GM23338 (cell line): Measurements from ENCODE around the gene MAD1L1. TPM values are rescaled to one million over a fixed set of nuclear protein-coding genes. Genes with fewer than 3 reads are reported as not detected.

ENCODE experiments used
- ATAC-seq: fragments of 200-7000 bp; cut with Tn5 transposase; 3 replicates; pipeline ENCODE4 v1.9.1; 2020
- DNase-seq: peaks from one replicate; pipeline ENCODE4 v3.0.0-alpha.2; 2015; ENCODE audit warnings: low spot score
- H2AFZ ChIP-seq: fragments of 200-600 bp; sonication (generic); 2 replicates; pipeline ENCODE4 v1.8.0; 2016; ENCODE audit warnings: antibody characterized with exemption, mild to moderate bottlenecking, moderate library complexity
- H3F3A ChIP-seq: fragments of 200-600 bp; sonication (generic); replicated peaks from 2 replicates; pipeline ENCODE4 v1.8.0; 2017; ENCODE audit warnings: antibody characterized with exemption, mixed run types, low read depth
- H3K27ac ChIP-seq: fragments of 200-600 bp; sonication (generic); 2 replicates; pipeline ENCODE4 v1.6.1; 2016; ENCODE audit warnings: low read depth
- H3K27me3 ChIP-seq: fragments of 200-600 bp; sonication (generic); 2 replicates; pipeline ENCODE4 v1.8.0; 2016; ENCODE audit warnings: mild to moderate bottlenecking, mixed run types, moderate library complexity; ENCODE audit not compliant: insufficient read depth
- H3K36me3 ChIP-seq: fragments of 200-600 bp; sonication (generic); 2 replicates; pipeline ENCODE4 v1.8.0; 2016; ENCODE audit warnings: mild to moderate bottlenecking; ENCODE audit not compliant: insufficient read depth
- H3K4me1 ChIP-seq: fragments of 200-600 bp; sonication (generic); 2 replicates; pipeline ENCODE4 v1.8.0; 2016; ENCODE audit warnings: mild to moderate bottlenecking, moderate library complexity; ENCODE audit not compliant: insufficient read depth
- H3K4me2 ChIP-seq: fragments of 200-600 bp; sonication (generic); 2 replicates; pipeline ENCODE4 v1.7.1; 2017; ENCODE audit warnings: mixed run types
- H3K4me3 ChIP-seq: fragments of 200-600 bp; sonication (generic); 2 replicates; pipeline ENCODE4 v1.6.1; 2016; ENCODE audit warnings: mixed run types
- H3K79me2 ChIP-seq: fragments of 200-600 bp; sonication (generic); replicated peaks from 2 replicates; pipeline ENCODE4 v1.8.0; 2017; ENCODE audit warnings: mild to moderate bottlenecking; ENCODE audit not compliant: insufficient read depth
- H3K9me2 ChIP-seq: fragments of 200-600 bp; sonication (generic); 2 replicates; pipeline ENCODE4 v1.8.0; 2017; ENCODE audit not compliant: insufficient read depth
- H4K20me1 ChIP-seq: fragments of 200-600 bp; sonication (generic); replicated peaks from 2 replicates; pipeline ENCODE4 v1.8.0; 2017; ENCODE audit warnings: mild to moderate bottlenecking; ENCODE audit not compliant: insufficient read depth
- H3K27ac Mint-ChIP-seq: 2 replicates; pipeline ENCODE4 v1.8.0; 2020; ENCODE audit warnings: inconsistent platforms, mild to moderate bottlenecking, moderate library complexity, mixed read lengths
- H3K27me3 Mint-ChIP-seq: 3 replicates; pipeline ENCODE4 v1.8.0; 2022; ENCODE audit warnings: low read depth, mild to moderate bottlenecking, moderate library complexity, mixed read lengths, inconsistent platforms; ENCODE audit not compliant: insufficient read depth, poor library complexity
- H3K36me3 Mint-ChIP-seq: 3 replicates; pipeline ENCODE4 v1.8.0; 2021; ENCODE audit warnings: low read depth, mild to moderate bottlenecking, inconsistent platforms, moderate library complexity, mixed read lengths
- H3K4me1 Mint-ChIP-seq: 3 replicates; pipeline ENCODE4 v1.8.0; 2020; ENCODE audit warnings: mild to moderate bottlenecking, inconsistent platforms, mixed read lengths
- H3K4me3 Mint-ChIP-seq: 3 replicates; pipeline ENCODE4 v1.8.0; 2021; ENCODE audit warnings: moderate library complexity, mild to moderate bottlenecking, inconsistent platforms, mixed read lengths
- H3K9me3 Mint-ChIP-seq: 3 replicates; pipeline ENCODE4 v1.8.0; 2020; ENCODE audit warnings: moderate library complexity, mild to moderate bottlenecking, inconsistent platforms, mixed read lengths
- CTCF ChIP-seq, 2 experiments: fragments of 200-600 bp in 1 of 2; sonication (generic) in 1 of 2; conservative IDR thresholded peaks; 2 replicates each; pipeline versions ENCODE4 v1.5.1 to v1.6.1; 2016 to 2017; ENCODE audit warnings: antibody characterized with exemption in 2 of 2, low read depth in 2 of 2, mild to moderate bottlenecking in 2 of 2, moderate library complexity in 1 of 2
- EZH2 ChIP-seq: fragments of 200-600 bp; sonication (generic); IDR thresholded peaks from one replicate; pipeline ENCODE4 v1.8.0; 2017; ENCODE audit warnings: antibody characterized with exemption, mild to moderate bottlenecking, low read depth; ENCODE audit not compliant: unreplicated experiment
- EZH2phosphoT487 ChIP-seq: fragments of 200-600 bp; sonication (generic); IDR thresholded peaks from one replicate; pipeline ENCODE4 v1.8.1; 2018; ENCODE audit warnings: antibody characterized with exemption; ENCODE audit not compliant: unreplicated experiment
- REST ChIP-seq: IDR thresholded peaks from one replicate; pipeline ENCODE4 v1.6.1; 2018; ENCODE audit warnings: antibody characterized with exemption; ENCODE audit not compliant: unreplicated experiment
- STAT1 ChIP-seq: IDR thresholded peaks from one replicate; pipeline ENCODE4 v1.6.1; 2016; ENCODE audit warnings: antibody characterized with exemption; ENCODE audit not compliant: unreplicated experiment
- polyA plus RNA-seq: library from polyadenylated mRNA; unstranded; fragments of >200 nt; fragmentation: Nextera tagmentation; extraction: Ambion mirVana; gene quantifications from 2 replicates; pipeline ENCODE4 v1.2.1, GENCODE V29; 2016
- total RNA-seq: library from RNA; depleted of rRNA; stranded (reverse); fragments of >200 nt; shearing (Covaris generic); gene quantifications from 2 replicates; pipeline ENCODE4 v1.2.3, GENCODE V29; 2014

The MAD1L1 gene
- total and polyA plus RNA-seq, 2 experiments from 2014 or later = 40.3 to 59.3 TPM

GRCh38 chr7:1883834-1884582, 348.7 kb downstream of the MAD1L1 start:
- Histone ChIP-seq H3F3A (peaks cover 18% of the 10 kb centered on the region), H3K9me2 (no peaks in the 10 kb centered on the region), H2AFZ (no peak overlapping the region), H3K27me3 (no peaks in the 10 kb centered on the region), H3K4me1 (no peaks in the 10 kb centered on the region), H3K4me3 (no peak overlapping the region), H3K4me2 (no peak overlapping the region), H4K20me1 (no peaks in the 10 kb centered on the region), H3K79me2 (no peaks in the 10 kb centered on the region), H3K36me3 (no peaks in the 10 kb centered on the region), H3K27ac (no peak overlapping the region)
- Mint-ChIP-seq H3K4me3 (no peak overlapping the region), H3K27me3 (peaks cover 12% of the 10 kb centered on the region), H3K27ac (no peak overlapping the region), H3K36me3 (peaks cover 28% of the 10 kb centered on the region), H3K4me1 (peaks cover 3% of the 10 kb centered on the region), H3K9me3 (peaks cover 22% of the 10 kb centered on the region)
- ATAC-seq = peak; percentile 86
- TF ChIP-seq CTCF (conservative IDR thresholded peaks at IDR 0.05; ENCODE audit: low read depth in 2 of 2) = peak; percentile 32 to 59
- no peak for TF ChIP-seq EZH2
- DNase-seq = peak; percentile 65

- no peaks in the 10 kb centered on the region for H4K20me1 ChIP-seq
- H3K4me2 ChIP-seq = no peak overlapping the region
Observed at GRCh38 chr7:1883031-1883761, 349.5 kb downstream of the MAD1L1 start.

More at GRCh38 chr7:1883031-1883761, 349.5 kb downstream of the MAD1L1 start:
- no peaks in the 10 kb centered on the region for H3K27me3 ChIP-seq
- no peaks in the 10 kb centered on the region for H3K4me1 ChIP-seq
- H3K4me3 ChIP-seq = no peak overlapping the region
- H3K4me1 Mint-ChIP-seq = peaks cover 3% of the 10 kb centered on the region
- peaks cover 10% of the 10 kb centered on the region for H3K27me3 Mint-ChIP-seq
- no peak overlapping the region for H2AFZ ChIP-seq
- H3K27ac ChIP-seq = no peak overlapping the region
- H3K9me2 ChIP-seq = no peaks in the 10 kb centered on the region
- ATAC-seq (peak; percentile 20; the same call in 2 of the 3 replicates), DNase-seq (no peak)
- no peaks in the 10 kb centered on the region for H3K36me3 ChIP-seq
- no peaks in the 10 kb centered on the region for H3K79me2 ChIP-seq
- peaks cover 22% of the 10 kb centered on the region for H3K36me3 Mint-ChIP-seq
- H3K4me3 Mint-ChIP-seq = no peak overlapping the region
- no peak overlapping the region for H3K27ac Mint-ChIP-seq
- TF ChIP-seq EZH2phosphoT487 (no peak), STAT1 (no peak), REST (peak; percentile 22)
- peaks cover 13% of the 10 kb centered on the region for H3F3A ChIP-seq
- H3K9me3 Mint-ChIP-seq = peaks cover 22% of the 10 kb centered on the region
